ENCODE results near the gene WAS.
"Not testable (repeated sequence)": the region's sequence is repeated elsewhere in the genome, so short reads cannot be mapped to it uniquely, and the experiment has no call there.

WAS gene

DNA sequence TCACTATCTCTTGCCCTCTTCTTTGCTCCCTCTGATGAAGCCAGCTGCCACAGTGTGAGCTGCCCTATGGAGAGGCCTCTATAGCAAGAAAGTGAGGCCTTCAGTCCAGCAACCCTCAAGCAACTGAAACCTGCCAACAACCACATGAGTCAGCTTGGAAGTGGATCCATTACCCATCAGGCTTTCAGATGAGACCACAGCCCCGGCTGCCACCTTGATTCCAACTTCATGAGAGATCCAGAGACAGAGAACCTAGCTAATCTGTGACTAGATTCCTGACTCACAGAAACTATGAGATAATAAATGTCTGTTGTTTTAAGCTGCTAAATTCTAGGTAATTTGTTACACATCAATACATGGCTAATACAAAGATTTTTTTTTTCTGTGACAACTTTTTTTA is 20.4 kb upstream of the WAS start:
- POLR2A ChIA-PET, result interaction anchor here (1.1 kb wide), 1 partner anchor 13 kb away, joined by 4 read pairs; no protein-coding TSS in a partner anchor
- CTCF ChIA-PET, result no interaction called here
- TF ChIP-seq SUZ12 (IDR thresholded peaks at IDR 0.05) (no peak), FOXM1 (IDR thresholded peaks at IDR 0.05; ENCODE audit: borderline replicate concordance) (no peak), NFRKB (IDR thresholded peaks at IDR 0.05) (no peak), FOXA1 (IDR thresholded peaks at IDR 0.05) (no peak), CTBP1 (IDR thresholded peaks at IDR 0.05; ENCODE audit: borderline replicate concordance) (no peak), FOXK2 (IDR thresholded peaks at IDR 0.05) (no peak), LEF1 (IDR thresholded peaks at IDR 0.05; ENCODE audit: borderline replicate concordance) (no peak), ZNF384 (IDR thresholded peaks at IDR 0.05) (no peak), TARDBP (IDR thresholded peaks at IDR 0.05) (no peak), L3MBTL2 (conservative IDR thresholded peaks at IDR 0.05) (no peak), ELF4 (IDR thresholded peaks at IDR 0.05) (no peak), HDGF (IDR thresholded peaks at IDR 0.05; ENCODE audit: borderline replicate concordance) (no peak), ARNT (IDR thresholded peaks at IDR 0.05) (no peak), SP1 (IDR thresholded peaks at IDR 0.05) (no peak), BHLHE40 (IDR thresholded peaks at IDR 0.05; ENCODE audit: borderline replicate concordance) (no peak)
- TF ChIP-seq, protein P1, sequence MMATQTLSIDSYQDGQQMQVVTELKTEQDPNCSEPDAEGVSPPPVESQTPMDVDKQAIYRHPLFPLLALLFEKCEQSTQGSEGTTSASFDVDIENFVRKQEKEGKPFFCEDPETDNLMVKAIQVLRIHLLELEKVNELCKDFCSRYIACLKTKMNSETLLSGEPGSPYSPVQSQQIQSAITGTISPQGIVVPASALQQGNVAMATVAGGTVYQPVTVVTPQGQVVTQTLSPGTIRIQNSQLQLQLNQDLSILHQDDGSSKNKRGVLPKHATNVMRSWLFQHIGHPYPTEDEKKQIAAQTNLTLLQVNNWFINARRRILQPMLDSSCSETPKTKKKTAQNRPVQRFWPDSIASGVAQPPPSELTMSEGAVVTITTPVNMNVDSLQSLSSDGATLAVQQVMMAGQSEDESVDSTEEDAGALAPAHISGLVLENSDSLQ (IDR thresholded peaks at IDR 0.05), result no peak
- no peak for DNase-seq (ENCODE audit: extremely low spot score)

DNA sequence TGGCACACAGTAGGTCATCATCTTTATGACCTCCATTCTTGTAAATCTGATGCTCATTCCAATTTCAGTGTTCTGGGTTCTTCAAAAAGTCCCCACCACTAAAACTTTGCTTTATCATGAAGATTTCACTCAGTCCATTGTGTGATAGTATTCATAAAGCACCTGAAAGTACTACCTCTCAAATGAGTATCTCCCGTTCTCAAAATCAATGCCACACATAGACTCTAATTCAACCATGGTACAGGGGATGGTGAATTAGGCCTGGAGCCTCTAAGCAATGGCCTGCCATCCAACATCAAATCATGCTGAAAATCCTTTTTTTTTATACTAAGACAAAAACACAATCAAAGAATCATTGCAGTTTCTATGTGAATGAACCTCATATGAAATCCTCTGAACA is 19.4 kb upstream of the WAS start:
- ChIA-PET CTCF (no interaction called here), POLR2A (interaction anchor here (1.1 kb wide), 1 partner anchor 12 kb away, joined by 4 read pairs; no protein-coding TSS in a partner anchor)
- DNase-seq (ENCODE audit: extremely low spot score), result no peak
- TF ChIP-seq ELF4 (IDR thresholded peaks at IDR 0.05) (no peak), HDGF (IDR thresholded peaks at IDR 0.05; ENCODE audit: borderline replicate concordance) (no peak)

- DNase-seq (ENCODE audit: extremely low spot score), result no peak
- TF ChIP-seq ELF4 (IDR thresholded peaks at IDR 0.05) (no peak), SUZ12 (IDR thresholded peaks at IDR 0.05) (no peak), ZNF384 (IDR thresholded peaks at IDR 0.05) (no peak)
- ChIA-PET POLR2A (interaction anchor here (2.4 kb wide), 1 partner anchor 10 kb away, joined by 9 read pairs; no protein-coding TSS in a partner anchor), CTCF (no interaction called here)
Measured at GRCh38 chrX:48665991-48666390, 17.6 kb upstream of the WAS start.

GRCh38 chrX:48666649-48667048 is 16.9 kb upstream of the WAS start:
- CTCF ChIA-PET, result no interaction called here
- TF ChIP-seq ARNT (IDR thresholded peaks at IDR 0.05) (no peak), SP1 (IDR thresholded peaks at IDR 0.05) (no peak), ELF4 (IDR thresholded peaks at IDR 0.05) (no peak), FOXA1 (IDR thresholded peaks at IDR 0.05) (no peak), FOXK2 (IDR thresholded peaks at IDR 0.05) (no peak), FOXM1 (IDR thresholded peaks at IDR 0.05; ENCODE audit: borderline replicate concordance) (no peak), TARDBP (IDR thresholded peaks at IDR 0.05) (no peak), CTBP1 (IDR thresholded peaks at IDR 0.05; ENCODE audit: borderline replicate concordance) (no peak), NFRKB (IDR thresholded peaks at IDR 0.05) (no peak), ZNF384 (IDR thresholded peaks at IDR 0.05) (no peak), LEF1 (IDR thresholded peaks at IDR 0.05; ENCODE audit: borderline replicate concordance) (no peak), HDGF (IDR thresholded peaks at IDR 0.05; ENCODE audit: borderline replicate concordance) (no peak), L3MBTL2 (conservative IDR thresholded peaks at IDR 0.05) (no peak), SUZ12 (IDR thresholded peaks at IDR 0.05) (no peak), BHLHE40 (IDR thresholded peaks at IDR 0.05; ENCODE audit: borderline replicate concordance) (no peak)
- TF ChIP-seq, protein P1 (IDR thresholded peaks at IDR 0.05), result no peak
- DNase-seq (ENCODE audit: extremely low spot score), result no peak
- POLR2A ChIA-PET, result interaction anchor here (1.1 to 2.4 kb wide), 2 partner anchors 10 to 68 kb away, joined by 3 to 9 read pairs; no protein-coding TSS in a partner anchor

GRCh38 chrX:48667509-48667908 is 16.1 kb upstream of the WAS start:
- no peak for DNase-seq (ENCODE audit: extremely low spot score)
- ChIA-PET CTCF (interaction anchor here (0.6 kb wide), 1 partner anchor 525 kb away, joined by 4 read pairs; no protein-coding TSS in a partner anchor), POLR2A (interaction anchor here (0.6 to 2.4 kb wide), 3 partner anchors 9 to 70 kb away, joined by 3 to 9 read pairs (median 3); no protein-coding TSS in a partner anchor)
- TF ChIP-seq HDGF (IDR thresholded peaks at IDR 0.05; ENCODE audit: borderline replicate concordance) (no peak), ARNT (IDR thresholded peaks at IDR 0.05) (no peak), ZNF384 (IDR thresholded peaks at IDR 0.05) (no peak), FOXA1 (IDR thresholded peaks at IDR 0.05) (no peak), SP1 (IDR thresholded peaks at IDR 0.05) (no peak), LEF1 (IDR thresholded peaks at IDR 0.05; ENCODE audit: borderline replicate concordance) (no peak), BHLHE40 (IDR thresholded peaks at IDR 0.05; ENCODE audit: borderline replicate concordance) (no peak), ELF4 (IDR thresholded peaks at IDR 0.05) (no peak), CTBP1 (IDR thresholded peaks at IDR 0.05; ENCODE audit: borderline replicate concordance) (no peak), TARDBP (IDR thresholded peaks at IDR 0.05) (no peak), FOXM1 (IDR thresholded peaks at IDR 0.05; ENCODE audit: borderline replicate concordance) (no peak), SUZ12 (IDR thresholded peaks at IDR 0.05) (no peak), NFRKB (IDR thresholded peaks at IDR 0.05) (no peak), FOXK2 (IDR thresholded peaks at IDR 0.05) (no peak), L3MBTL2 (conservative IDR thresholded peaks at IDR 0.05) (no peak)
- TF ChIP-seq, protein P1 (IDR thresholded peaks at IDR 0.05), result no peak

DNA sequence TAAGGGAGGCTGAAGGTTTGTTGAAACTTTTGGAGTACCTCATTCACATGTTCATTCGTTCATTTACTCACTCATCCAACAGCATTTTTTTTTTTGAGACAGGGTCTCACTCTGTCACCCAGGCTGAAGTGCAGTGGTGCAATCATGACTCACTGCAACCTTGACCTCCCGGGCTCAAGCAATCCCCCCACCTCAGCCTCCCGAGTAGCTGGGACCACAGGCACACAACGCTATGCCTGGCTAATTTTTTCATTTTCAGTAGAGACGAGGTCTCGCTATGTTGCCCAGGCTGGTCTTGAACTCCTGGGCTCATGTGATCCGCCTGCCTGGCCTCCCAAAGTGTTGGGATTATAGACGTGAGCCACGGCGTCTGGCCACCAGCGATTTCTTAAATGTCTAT is 15.4 kb upstream of the WAS start:
- DNase-seq (ENCODE audit: extremely low spot score); CTCF ChIA-PET; POLR2A ChIA-PET: not testable (repeated sequence)
